ENCODE results near the gene FLOT1. TPM values are rescaled to one million over a fixed set of nuclear protein-coding genes. Genes with fewer than 3 reads are reported as not detected.

Gene FLOT1
- total and polyA plus RNA-seq, 9 of the 15 experiments (the other 6 are each of a cell fraction or from before 2014, with no cell fraction given), result 11.7 to 149 (median 118) TPM

DNA sequence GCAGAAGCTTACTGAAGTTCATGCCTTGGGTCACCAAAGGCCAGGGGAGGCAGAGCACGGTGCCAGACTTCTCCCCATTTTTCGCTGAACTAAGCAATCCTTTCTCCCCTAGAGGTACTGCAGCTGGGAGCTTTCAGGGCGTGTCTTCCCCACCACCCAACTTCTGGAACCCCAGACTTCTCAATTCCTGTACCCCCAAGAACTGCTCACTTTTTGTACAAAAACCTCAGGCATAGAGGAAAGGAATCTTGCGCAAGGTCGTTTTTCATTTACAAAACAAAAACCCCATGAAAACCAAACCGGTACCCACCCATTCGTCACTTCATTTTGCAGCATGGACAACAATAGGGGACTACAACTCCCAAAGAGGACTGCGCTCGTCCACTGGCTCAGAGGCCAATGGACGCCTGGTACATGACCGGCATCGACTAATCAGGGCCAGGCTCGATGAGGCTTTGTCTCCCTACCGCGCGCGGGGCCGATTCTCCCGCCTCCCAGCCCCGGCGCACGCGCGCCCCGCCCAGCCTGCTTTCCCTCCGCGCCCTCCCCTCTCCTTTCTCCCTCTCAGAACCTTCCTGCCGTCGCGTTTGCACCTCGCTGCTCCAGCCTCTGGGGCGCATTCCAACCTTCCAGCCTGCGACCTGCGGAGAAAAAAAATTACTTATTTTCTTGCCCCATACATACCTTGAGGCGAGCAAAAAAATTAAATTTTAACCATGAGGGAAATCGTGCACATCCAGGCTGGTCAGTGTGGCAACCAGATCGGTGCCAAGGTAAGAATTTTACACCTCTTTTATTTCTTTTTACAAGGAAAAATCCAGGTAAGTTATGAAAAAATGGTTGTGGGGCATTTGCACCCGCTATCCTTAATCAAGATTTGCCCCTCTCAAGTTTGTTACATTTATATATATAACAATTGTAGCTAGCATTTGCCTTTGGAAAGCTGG, 22.4 kb downstream of the FLOT1 start, which contains the start of gene TUBB (continued):
- TF ChIP-seq NELFE (IDR thresholded peaks at IDR 0.05; ENCODE audit: insufficient read depth, insufficient read length) (no peak), EGR1 (conservative IDR thresholded peaks at IDR 0.05) (no peak), KAT8 (IDR thresholded peaks at IDR 0.05; ENCODE audit: low read depth) (no peak), PHF20 (IDR thresholded peaks at IDR 0.05; ENCODE audit: partially characterized antibody) (no peak), RAD21 (CRISPR knock-in tag; conservative IDR thresholded peaks at IDR 0.05 in 1 of 2, IDR thresholded peaks at IDR 0.05 in 1 of 2) (no peak; a peak in 1 of 4 replicates), CBX1 (IDR thresholded peaks at IDR 0.05; ENCODE audit: low read depth) (peak; percentile 95)

DNA sequence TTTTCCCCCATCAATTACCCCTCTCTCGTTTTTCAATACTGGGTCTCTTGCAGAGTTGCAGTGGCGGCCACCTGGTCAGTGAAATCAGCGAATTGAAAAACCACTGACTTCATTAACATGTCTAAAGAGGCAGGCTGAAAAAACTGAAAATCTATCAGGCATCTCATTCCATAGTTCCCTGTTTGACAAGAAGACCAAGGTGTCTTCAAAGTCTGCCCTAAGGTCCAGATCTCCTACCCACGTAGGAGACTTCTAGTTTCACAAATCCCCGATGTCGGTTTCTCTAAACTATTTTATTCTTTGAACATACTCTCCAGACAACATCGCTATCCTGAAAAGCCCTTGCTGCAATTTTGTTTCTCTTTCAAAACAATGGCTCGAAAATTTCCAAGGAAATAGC, 23.1 kb downstream of the FLOT1 start:
- H3K9ac ChIP-seq (ENCODE audit: insufficient read depth in 1 of 2, low read depth in 2 of 2, low read length in 2 of 2), result peak overlapping the region; percentile 89 to 96; a peak in 3 of 4 replicates
- H3K27ac ChIP-seq (ENCODE audit: extremely low read depth, low read depth, low read length), result peak overlapping the region; percentile 95
- peaks cover 24 to 25% of the 10 kb centered on the region in 2 experiments for H3K4me1 ChIP-seq (replicated peaks in 1 of 2; ENCODE audit: control insufficient read depth in 2 of 2, insufficient read depth in 2 of 2, low read length in 2 of 2)
- H3K9me1 ChIP-seq (ENCODE audit: control insufficient read depth, insufficient read depth, low read length), result no peaks in the 10 kb centered on the region
- CTCF ChIA-PET (ENCODE audit: low intra/inter-chr PET ratio), result interaction anchor here (5.0 kb wide), 1 partner anchor 39 kb away, joined by 92 read pairs; no protein-coding TSS in a partner anchor
- peaks cover 38% of the 10 kb centered on the region for H3K36me3 ChIP-seq (ENCODE audit: control insufficient read depth, insufficient read depth, low read length)
- peak in 1 of 4 experiments; percentile 58 for DNase-seq (ENCODE audit: extremely low read depth in 1 of 4, low spot score in 3 of 4)
- H4K20me1 ChIP-seq (replicated peaks; ENCODE audit: control insufficient read depth, insufficient read depth, low read length), result peaks cover 29% of the 10 kb centered on the region
- BruUV-seq (replicated peaks), result no TSS peak
- peaks cover 91% of the 10 kb centered on the region for H3K79me2 ChIP-seq (ENCODE audit: control insufficient read depth, insufficient read depth, low read length)
- in situ Hi-C loops (cut with MboI) (no loop called here), intact Hi-C loops (cut with micrococcal nuclease) (loop anchor here (2.0 kb wide), 1 partner anchor 163 kb away; the partner anchor contains the start of genes GNL1 and PRR3)
- H2AFZ ChIP-seq (ENCODE audit: low read depth, low read length), result peak overlapping the region; percentile 75
- no peak for FAIRE-seq
- H3K4me3 ChIP-seq, result peak overlapping the region; percentile 89
- H3K27me3 ChIP-seq (ENCODE audit: control insufficient read depth in 2 of 2, insufficient read depth in 2 of 2, low read length in 2 of 2), result no peaks in the 10 kb centered on the region
- POLR2A ChIA-PET, result interaction anchor here (0.6 to 27.1 kb wide), 10 partner anchors 10 to 225 kb away, joined by 3 to 524 read pairs (median 4); partner anchors contain the start of genes DHX16 and NRM
- 2% methylated on average over 8 of the region's 8 CpGs for WGBS (ENCODE audit: insufficient coverage, low coverage, missing lambda C conversion rate)
- H3K4me2 ChIP-seq (ENCODE audit: insufficient read depth, low read length), result peak overlapping the region; percentile 86
- no peaks in the 10 kb centered on the region for H3K9me3 ChIP-seq (replicated peaks; ENCODE audit: control insufficient read depth, insufficient read depth, low read depth, low read length)
- no peak for ATAC-seq
- TF ChIP-seq POLR2AphosphoS2 (IDR thresholded peaks at IDR 0.05; ENCODE audit: low read length) (no peak), HNRNPUL1 (IDR thresholded peaks at IDR 0.05; ENCODE audit: low read length) (no peak), ZNF3 (CRISPR knock-in tag; IDR thresholded peaks at IDR 0.05) (no peak), MBD2 (IDR thresholded peaks at IDR 0.05; ENCODE audit: borderline replicate concordance, low read depth) (0 out of 2 replicates have a peak, but pooled peaks have one; percentile 9), CCNT2 (IDR thresholded peaks at IDR 0.05; ENCODE audit: borderline replicate concordance, extremely low read depth, insufficient read length, low read depth, low read length) (no peak), TAF7 (tag; IDR thresholded peaks at IDR 0.05) (no peak), ZNF76 (CRISPR knock-in tag; IDR thresholded peaks at IDR 0.05; ENCODE audit: borderline replicate concordance) (no peak), FIP1L1 (IDR thresholded peaks at IDR 0.05; ENCODE audit: low read depth, low read length, poor library complexity, severe bottlenecking) (no peak), ZC3H8 (IDR thresholded peaks at IDR 0.05) (no peak), ZNF584 (CRISPR knock-in tag; IDR thresholded peaks at IDR 0.05; ENCODE audit: low read depth) (no peak), TBL1XR1 (IDR thresholded peaks at IDR 0.05; ENCODE audit: low read length in 2 of 2) (peak in 1 of 2 experiments; percentile 27; a peak in 1 of 4 replicates)
- TF ChIP-seq, protein P1, sequence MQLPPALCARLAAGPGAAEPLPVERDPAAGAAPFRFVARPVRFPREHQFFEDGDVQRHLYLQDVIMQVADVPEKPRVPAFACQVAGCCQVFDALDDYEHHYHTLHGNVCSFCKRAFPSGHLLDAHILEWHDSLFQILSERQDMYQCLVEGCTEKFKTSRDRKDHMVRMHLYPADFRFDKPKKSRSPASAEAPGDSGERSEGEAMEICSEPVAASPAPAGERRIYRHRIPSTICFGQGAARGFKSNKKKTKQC (CRISPR knock-in tag; IDR thresholded peaks at IDR 0.05), result no peak
- TF ChIP-seq, protein P2, sequence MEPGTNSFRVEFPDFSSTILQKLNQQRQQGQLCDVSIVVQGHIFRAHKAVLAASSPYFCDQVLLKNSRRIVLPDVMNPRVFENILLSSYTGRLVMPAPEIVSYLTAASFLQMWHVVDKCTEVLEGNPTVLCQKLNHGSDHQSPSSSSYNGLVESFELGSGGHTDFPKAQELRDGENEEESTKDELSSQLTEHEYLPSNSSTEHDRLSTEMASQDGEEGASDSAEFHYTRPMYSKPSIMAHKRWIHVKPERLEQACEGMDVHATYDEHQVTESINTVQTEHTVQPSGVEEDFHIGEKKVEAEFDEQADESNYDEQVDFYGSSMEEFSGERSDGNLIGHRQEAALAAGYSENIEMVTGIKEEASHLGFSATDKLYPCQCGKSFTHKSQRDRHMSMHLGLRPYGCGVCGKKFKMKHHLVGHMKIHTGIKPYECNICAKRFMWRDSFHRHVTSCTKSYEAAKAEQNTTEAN (CRISPR knock-in tag; IDR thresholded peaks at IDR 0.05), result 0 out of 2 replicates have a peak, but pooled peaks have one; percentile 14
